ENCODE measurements around the gene DEDD. TPM values are rescaled to one million over a fixed set of nuclear protein-coding genes. Genes with fewer than 3 reads are reported as not detected.

DEDD gene
- total and polyA plus RNA-seq, 2 of the 13 experiments (the other 11 are each of a cell fraction or from before 2014, with no cell fraction given) = 12.6 to 27.8 TPM

DNA sequence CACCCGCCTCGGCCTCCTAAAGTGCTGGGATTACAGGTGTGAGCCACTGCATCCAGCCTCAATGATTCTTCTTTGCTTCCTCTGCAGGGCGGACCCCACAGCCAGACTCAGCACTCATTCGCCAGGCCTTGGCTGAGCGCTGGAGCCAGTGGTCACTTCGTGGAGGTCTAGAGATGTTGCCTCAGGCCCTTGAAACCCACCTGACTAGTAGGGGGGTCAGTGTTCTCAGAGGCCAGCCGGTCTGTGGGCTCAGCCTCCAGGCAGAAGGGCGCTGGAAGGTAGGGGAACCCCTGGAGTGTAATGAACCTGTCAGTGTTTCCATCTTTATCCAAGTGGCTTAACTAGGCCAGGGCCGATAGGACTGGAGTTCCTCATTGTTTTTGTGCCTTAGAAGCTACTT lies 36.4 kb upstream of the DEDD start (continued):
- TF ChIP-seq RARA (CRISPR knock-in tag; IDR thresholded peaks at IDR 0.05) (no peak), DNMT3B (CRISPR knock-in tag; conservative IDR thresholded peaks at IDR 0.05) (no peak), BCL6 (CRISPR knock-in tag; IDR thresholded peaks at IDR 0.05) (no peak)

DNA sequence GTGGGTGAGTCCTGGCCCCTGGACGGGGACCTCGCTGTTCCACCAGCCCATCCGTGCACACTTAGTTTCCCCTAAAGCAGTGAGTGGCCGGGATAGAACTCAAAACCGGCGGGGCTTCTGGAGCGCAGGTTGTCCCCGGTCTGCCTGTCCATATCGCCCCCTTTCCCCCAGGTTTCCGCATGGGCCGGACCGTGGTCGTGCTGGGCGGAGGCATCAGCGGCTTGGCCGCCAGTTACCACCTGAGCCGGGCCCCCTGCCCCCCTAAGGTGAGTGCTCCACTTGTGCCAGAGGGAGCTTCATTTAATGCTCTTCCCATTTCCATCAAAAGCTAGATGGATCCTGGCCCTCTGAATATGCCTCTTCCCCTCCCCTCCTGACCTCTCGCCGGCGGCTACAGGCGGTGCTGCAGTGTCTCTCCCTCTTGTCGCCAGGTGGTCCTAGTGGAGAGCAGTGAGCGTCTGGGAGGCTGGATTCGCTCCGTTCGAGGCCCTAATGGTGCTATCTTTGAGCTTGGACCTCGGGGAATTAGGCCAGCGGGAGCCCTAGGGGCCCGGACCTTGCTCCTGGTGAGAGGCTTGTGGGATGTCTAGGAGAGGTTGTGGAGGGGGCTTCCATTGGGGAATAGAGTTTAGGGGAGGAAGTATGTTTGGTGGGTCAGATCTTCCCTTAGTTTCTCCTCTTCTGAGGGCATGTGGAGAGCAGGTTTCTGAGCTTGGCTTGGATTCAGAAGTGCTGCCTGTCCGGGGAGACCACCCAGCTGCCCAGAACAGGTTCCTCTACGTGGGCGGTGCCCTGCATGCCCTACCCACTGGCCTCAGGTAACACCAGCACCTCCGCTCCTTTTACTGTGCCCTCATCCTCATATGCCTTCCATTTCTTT lies 34.4 kb upstream of the DEDD start:
- Histone ChIP-seq H3K4me1 (ENCODE audit: insufficient read depth, low read length) (peaks cover 16% of the 10 kb centered on the region), H2AFZ (ENCODE audit: low read length) (peak overlapping the region; percentile 35), H3K4me3 (replicated peaks in 1 of 3; ENCODE audit: insufficient read depth in 1 of 3, low read depth in 2 of 3, low read length in 3 of 3) (peak overlapping the region; percentile 71 to 88 (median 74)), H3K36me3 (replicated peaks in 1 of 2; ENCODE audit: control insufficient read depth in 1 of 2, insufficient read depth in 2 of 2, low read length in 2 of 2) (peaks cover 13 to 42% of the 10 kb centered on the region in 2 experiments), H3K4me2 (ENCODE audit: low read depth, low read length) (peak overlapping the region; percentile 84), H3K9me3 (ENCODE audit: low read length) (no peaks in the 10 kb centered on the region), H3K27ac (ENCODE audit: extremely low read length, insufficient read depth, low read length) (peak overlapping the region; percentile 62), H3K79me2 (ENCODE audit: insufficient read depth, low read length) (peaks cover 2% of the 10 kb centered on the region), H4K20me1 (ENCODE audit: insufficient read depth, low read length) (no peaks in the 10 kb centered on the region), H3K27me3 (ENCODE audit: control insufficient read depth in 1 of 2, insufficient read depth in 2 of 2, low read length in 2 of 2) (no peaks in the 10 kb centered on the region), H3K9ac (ENCODE audit: insufficient read depth, low read depth, low read length) (peak overlapping the region; percentile 80)
- DNase-seq (ENCODE audit: low spot score) (no peak), FAIRE-seq (no peak), ATAC-seq (peak; percentile 70)
- in situ Hi-C loops (cut with HindIII; ENCODE audit: extremely low pct_ligation_motif_present, low pct_unique_long_range_greater_than_20kb) = no loop called here
- CTCF ChIA-PET (ENCODE audit: low intra/inter-chr PET ratio, low total read pairs) = interaction anchor here (1.7 kb wide), 1 partner anchor 11 kb away, joined by 4 read pairs; the partner anchor contains the start of gene B4GALT3
- POLR2A ChIA-PET = interaction anchor here (0.9 to 2.9 kb wide), 13 partner anchors 10 to 153 kb away, joined by 3 to 30 read pairs (median 5); partner anchors contain the start of genes ADAMTS4, APOA2, B4GALT3 and DEDD
- 12% methylated on average over 24 of the region's 33 CpGs for WGBS (ENCODE audit: low lambda C conversion rate)
- intact Hi-C loops (cut with micrococcal nuclease; ENCODE audit: unreplicated experiment) = no loop called here
- BruUV-seq (replicated peaks) = no TSS peak
- TF ChIP-seq ZNF704 (CRISPR knock-in tag; IDR thresholded peaks at IDR 0.05; ENCODE audit: borderline replicate concordance) (0 out of 2 replicates have a peak, but pooled peaks have one; percentile 9), NFKB2 (CRISPR knock-in tag; IDR thresholded peaks at IDR 0.05; ENCODE audit: borderline replicate concordance) (0 out of 2 replicates have a peak, but pooled peaks have one; percentile 20), HES4 (CRISPR knock-in tag; IDR thresholded peaks at IDR 0.05; ENCODE audit: borderline replicate concordance) (0 out of 2 replicates have a peak, but pooled peaks have one; percentile 11), ZNF687 (CRISPR knock-in tag; IDR thresholded peaks at IDR 0.05) (peak; percentile 50), ZNF761 (CRISPR knock-in tag; conservative IDR thresholded peaks at IDR 0.05) (no peak), ZBTB10 (CRISPR knock-in tag; IDR thresholded peaks at IDR 0.05; ENCODE audit: borderline replicate concordance) (no peak), ARNT2 (CRISPR knock-in tag; IDR thresholded peaks at IDR 0.05; ENCODE audit: low read depth) (0 out of 2 replicates have a peak, but pooled peaks have one; percentile 29), ZNF607 (CRISPR knock-in tag; IDR thresholded peaks at IDR 0.05; ENCODE audit: borderline replicate concordance) (peak; percentile 7; the same call in 1 of the 2 replicates), ZNF556 (CRISPR knock-in tag; IDR thresholded peaks at IDR 0.05; ENCODE audit: borderline replicate concordance) (no peak)

All from HepG2 (cell line).